Posterior vena cava (tissue), 2 donors: ENCODE data around the gene RCN1. TPM values are rescaled to one million over a fixed set of nuclear protein-coding genes. Genes with fewer than 3 reads are reported as not detected.
"Not testable (repeated sequence)": the region's sequence is repeated elsewhere in the genome, so short reads cannot be mapped to it uniquely, and the experiment has no call there.

Experiments used
- DNase-seq: peaks from one replicate; pipeline ENCODE4 v3.0.0-alpha.2; 2020; ENCODE audit warnings: low spot score
- intact Hi-C, 2 donors: fragments of 100-400 bp; cut with DNase I; formaldehyde crosslinking; loops; one replicate each; pipeline versions ENCODE4 v1.14.1 to v1.14.2; 2022 to 2023
- long read RNA-seq, 2 donors: library from polyadenylated mRNA; unstranded; transcript quantifications; one replicate each; pipeline ENCODE4 v2.0.0, GENCODE V29; 2020 to 2021
- total RNA-seq, 2 donors: library from RNA; stranded (reverse); fragmentation: NEBNext Ultra II Directional; extraction: Animal tissue kit (Norgen Biotek cat#: 25700); gene quantifications; one replicate each; pipeline ENCODE4 v1.2.1, GENCODE V29; 2021
- donor health status: DM: yes; HTN: yes; CAD: no.
- donor health status: DM: yes; HTN: yes; CAD: no.

Gene RCN1
- total RNA-seq, result 100 to 1,000 TPM; 130 to 134 TPM
- long read RNA-seq, donor 1, transcript RCN1-201 (6 exons, 2,572 nt), result major isoform, 66 of 73 reads
- long read RNA-seq, donor 1, partial matches to known transcripts, result 1 of 73 reads
- long read RNA-seq, donor 1, other reads (novel, unspliced or antisense), result 2 of 73 reads
- long read RNA-seq, donor 2, transcript RCN1-201 (6 exons, 2,572 nt), result major isoform, 435 of 452 reads
- long read RNA-seq, donor 2, partial matches to known transcripts, result 5 of 452 reads
- long read RNA-seq, donor 2, other reads (novel, unspliced or antisense), result 7 of 452 reads

DNA sequence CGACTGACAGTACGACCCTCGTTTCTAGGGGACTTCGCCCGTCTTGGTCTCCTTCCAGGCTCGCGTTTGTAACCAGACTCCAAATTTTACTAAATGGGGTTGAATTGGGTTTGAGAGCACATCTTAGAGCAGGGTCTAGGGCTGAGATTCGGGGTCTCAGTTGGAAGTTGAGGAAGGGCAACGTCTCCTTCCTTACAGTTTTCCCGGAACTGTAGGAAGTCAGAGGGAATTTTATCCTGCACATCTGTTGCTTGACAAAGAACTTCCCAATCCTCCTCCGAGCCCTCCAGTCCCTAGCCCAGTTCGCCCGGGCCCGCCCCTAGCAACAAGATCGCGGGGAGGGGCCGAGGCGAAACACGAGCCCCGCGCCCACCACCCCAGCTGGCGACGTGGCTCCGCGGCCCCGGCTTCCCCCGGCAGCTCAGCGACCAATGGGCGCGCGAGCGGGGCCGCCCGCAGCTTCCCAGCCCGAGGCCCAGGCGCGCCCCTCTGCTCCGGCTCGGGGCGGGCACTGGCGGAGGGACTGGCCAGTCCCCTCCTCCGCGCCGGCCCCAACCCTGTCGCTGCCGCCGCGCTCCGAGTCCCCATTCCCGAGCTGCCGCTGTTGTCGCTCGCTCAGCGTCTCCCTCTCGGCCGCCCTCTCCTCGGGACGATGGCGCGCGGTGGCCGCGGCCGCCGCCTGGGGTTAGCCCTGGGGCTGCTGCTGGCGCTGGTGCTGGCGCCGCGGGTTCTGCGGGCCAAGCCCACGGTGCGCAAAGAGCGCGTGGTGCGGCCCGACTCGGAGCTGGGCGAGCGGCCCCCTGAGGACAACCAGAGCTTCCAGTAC, at the start of gene RCN1:
Gene RCN1, plus strand, starts transcription at position 530 of the 826 bp plus-strand sequence. Its CDS starts 123 bp downstream, at position 653.
- DNase-seq, result peak; percentile 87
- intact Hi-C loops, result no loop called here

DNA sequence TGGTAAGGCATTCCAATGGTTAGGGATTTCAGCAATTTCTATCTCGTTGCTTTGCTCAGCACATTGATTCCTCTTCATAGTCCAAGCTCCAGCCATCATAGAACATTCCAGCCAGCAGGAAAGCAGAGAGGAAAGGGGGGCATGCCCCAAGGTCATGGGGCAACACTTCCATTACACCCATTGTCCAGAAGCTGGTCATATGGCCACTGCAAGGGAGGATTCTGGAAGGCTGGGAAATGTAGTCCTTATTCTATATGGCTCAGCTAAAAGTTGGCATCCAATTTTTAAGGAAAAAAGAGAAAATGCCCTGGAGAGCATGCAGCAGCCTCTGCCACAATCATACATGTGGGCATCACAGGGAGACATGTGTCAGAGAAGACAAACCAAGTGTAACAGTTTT, 47.1 kb upstream of the RCN1 start:
- no peak for DNase-seq
- intact Hi-C loops, result no loop called here

GRCh38 chr11:32044158-32044863, 46.6 kb upstream of the RCN1 start:
- DNase-seq, result no peak
- intact Hi-C loops, result no loop called here

- DNase-seq, result no peak
- intact Hi-C loops, result no loop called here
Observed at GRCh38 chr11:32045456-32045855, 45.4 kb upstream of the RCN1 start.

GRCh38 chr11:32050264-32050663, 40.6 kb upstream of the RCN1 start:
- DNase-seq, result no peak

GRCh38 chr11:32052215-32052614, 38.7 kb upstream of the RCN1 start:
- no peak for DNase-seq

More at GRCh38 chr11:32050264-32050663, 40.6 kb upstream of the RCN1 start:
- intact Hi-C loops, result no loop called here

GRCh38 chr11:32053151-32053888, 37.6 kb upstream of the RCN1 start:
- intact Hi-C loops, result loop anchor here in 1 of 2 donors (2.0 kb wide), 1 partner anchor 119 kb away; no protein-coding TSS in a partner anchor
- DNase-seq, result no peak

More at GRCh38 chr11:32052215-32052614, 38.7 kb upstream of the RCN1 start:
- intact Hi-C loops, result loop anchor here in 1 of 2 donors (2.0 kb wide), 1 partner anchor 121 kb away; no protein-coding TSS in a partner anchor

GRCh38 chr11:32055861-32056260, 35.0 kb upstream of the RCN1 start:
- DNase-seq, result no peak
- intact Hi-C loops, result no loop called here

GRCh38 chr11:32056438-32056837, 34.4 kb upstream of the RCN1 start:
- intact Hi-C loops, result no loop called here
- no peak for DNase-seq

- DNase-seq, result no peak
- intact Hi-C loops, result no loop called here
Observed at GRCh38 chr11:32059686-32060462, 31.0 kb upstream of the RCN1 start.

DNA sequence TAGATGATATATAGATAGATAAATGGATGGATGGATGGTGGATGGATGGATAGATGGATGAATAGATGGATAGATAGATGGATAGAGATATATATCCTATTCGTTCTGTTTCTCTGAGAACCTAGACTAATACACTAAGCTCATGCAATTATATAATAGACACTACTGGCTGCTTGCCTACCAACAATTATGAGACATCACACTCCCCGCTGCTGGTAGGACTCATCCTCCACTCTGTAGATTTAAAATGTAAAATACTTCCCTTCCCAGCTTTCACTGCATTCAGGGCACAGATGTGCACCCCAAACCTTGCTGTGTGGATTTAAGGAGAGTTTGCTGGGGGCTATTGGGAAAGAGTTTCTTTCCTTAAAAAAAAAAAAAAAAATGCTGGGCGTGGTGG, 28.3 kb upstream of the RCN1 start:
- intact Hi-C loops, result no loop called here
- DNase-seq, result no peak

DNA sequence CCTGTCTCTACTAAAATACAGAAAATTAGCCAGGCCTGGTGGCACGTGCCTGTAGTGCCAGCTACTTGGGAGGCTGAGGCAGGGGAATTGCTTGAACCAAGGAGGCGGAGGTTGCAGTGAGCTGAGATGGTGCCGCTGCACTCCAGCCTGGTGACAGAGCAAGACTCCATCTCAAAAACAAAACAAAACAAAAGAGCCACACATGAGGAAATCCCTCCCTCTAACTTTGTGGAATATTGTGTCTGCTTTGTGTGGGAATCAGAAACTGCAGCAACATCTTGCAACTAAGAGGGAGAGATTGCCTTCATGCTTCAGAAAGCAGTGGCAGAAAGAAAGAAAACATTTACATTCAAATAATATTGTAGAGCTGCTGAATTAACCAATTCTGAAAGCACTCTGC, 27.8 kb upstream of the RCN1 start:
- DNase-seq, intact Hi-C loops: not testable (repeated sequence)

GRCh38 chr11:32065865-32066629, 24.8 kb upstream of the RCN1 start:
- no peak for DNase-seq
- intact Hi-C loops, result no loop called here

DNA sequence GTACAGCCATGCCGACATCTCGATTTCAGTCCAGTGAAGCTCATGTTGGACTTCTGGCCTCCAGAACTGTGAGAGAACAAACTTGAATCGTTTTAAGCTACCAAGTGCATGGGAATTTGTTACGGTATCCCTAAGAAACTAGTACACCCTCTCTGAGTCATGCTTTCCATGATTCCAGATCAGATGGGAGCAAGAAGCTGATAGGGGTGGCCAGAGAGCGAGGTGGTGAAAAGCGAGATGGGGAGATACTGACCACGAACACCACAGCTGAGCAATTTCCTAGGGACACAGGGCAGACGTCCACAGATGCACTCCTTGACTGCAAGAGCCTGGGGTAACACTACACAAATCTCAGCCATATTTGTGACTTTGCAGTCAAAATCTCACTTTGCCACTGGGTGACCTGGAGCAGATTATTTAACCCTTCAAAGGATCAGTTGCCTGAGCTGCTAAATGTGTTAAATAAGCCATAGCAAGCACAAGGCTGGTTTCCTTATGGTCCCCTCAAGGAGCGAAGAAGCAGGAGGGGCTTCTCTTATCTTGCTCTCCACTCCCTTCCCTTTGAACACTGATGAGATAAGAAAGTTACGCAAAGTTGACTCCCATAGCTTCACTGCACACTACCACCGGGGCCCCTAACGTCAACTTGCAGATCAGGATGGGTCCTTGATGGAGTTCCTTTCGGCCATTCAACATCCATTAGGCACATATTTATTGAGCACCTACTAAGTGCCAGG, 22.6 kb upstream of the RCN1 start:
- intact Hi-C loops, result no loop called here
- no peak for DNase-seq

DNA sequence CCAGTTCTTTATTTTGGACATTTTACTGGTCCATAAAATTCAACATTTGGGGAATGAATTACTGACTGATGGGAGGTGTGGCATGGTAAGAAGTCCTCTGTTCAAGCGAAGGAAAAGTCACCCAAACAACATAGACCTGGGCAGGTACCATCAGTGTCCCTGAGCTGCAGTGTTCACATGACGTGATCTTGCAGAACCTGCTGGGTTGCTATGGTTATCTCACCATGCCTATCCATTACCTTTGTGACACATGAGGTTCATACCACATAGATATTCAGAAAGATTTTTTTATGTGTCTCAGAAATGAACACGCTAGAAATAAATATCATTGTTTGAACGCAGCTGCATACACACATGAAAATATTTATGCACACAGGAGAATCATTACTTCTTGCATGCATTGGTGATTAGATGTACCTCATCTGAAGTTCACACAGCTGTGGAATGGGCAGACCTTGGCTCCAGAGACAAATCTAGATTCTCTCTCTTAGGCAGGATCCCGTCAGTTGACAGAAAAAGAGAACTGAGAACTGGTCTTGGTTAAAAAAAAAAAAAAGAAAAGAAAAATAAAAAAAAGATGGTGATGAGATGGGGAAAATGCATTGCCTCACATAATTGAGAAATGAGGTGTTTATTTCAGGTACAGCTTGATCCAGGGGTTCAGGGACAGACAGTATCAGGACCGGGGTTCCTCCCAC, 21.4 kb upstream of the RCN1 start:
- no peak for DNase-seq
- intact Hi-C loops, result no loop called here

- DNase-seq, result no peak
- intact Hi-C loops, result no loop called here
Observed at GRCh38 chr11:32070692-32071091, 20.2 kb upstream of the RCN1 start.

GRCh38 chr11:32071811-32072210, 19.1 kb upstream of the RCN1 start:
- DNase-seq, result no peak
- intact Hi-C loops, result no loop called here
